Mesodermal cell (in vitro differentiated cells): ENCODE results near the gene MTTP. TPM values are rescaled to one million over a fixed set of nuclear protein-coding genes. Genes with fewer than 3 reads are reported as not detected.
"Not testable (repeated sequence)": the region's sequence is repeated elsewhere in the genome, so short reads cannot be mapped to it uniquely, and the experiment has no call there.

ENCODE experiments used
- H3K27ac ChIP-seq: 2 replicates; pipeline ENCODE4 v1.7.0; 2013; ENCODE audit warnings: mild to moderate bottlenecking, low read depth, low read length, moderate library complexity; ENCODE audit not compliant: severe bottlenecking
- H3K36me3 ChIP-seq: 2 replicates; pipeline ENCODE4 v1.7.1; 2013; ENCODE audit warnings: mild to moderate bottlenecking, low read length, moderate library complexity; ENCODE audit not compliant: control insufficient read depth, insufficient read depth
- H3K4me1 ChIP-seq: one replicate; pipeline ENCODE4 v1.7.1; 2013; ENCODE audit warnings: mild to moderate bottlenecking, low read length; ENCODE audit not compliant: insufficient read depth, control insufficient read depth, poor library complexity, severe bottlenecking
- H3K4me3 ChIP-seq: 2 replicates; pipeline ENCODE4 v1.7.0; 2013; ENCODE audit warnings: low read length, control low read depth, mild to moderate bottlenecking; ENCODE audit not compliant: insufficient read depth, poor library complexity, severe bottlenecking; ENCODE audit errors: extremely low read depth
- H3K9me3 ChIP-seq: 2 replicates; pipeline ENCODE4 v1.7.1; 2013; ENCODE audit warnings: mild to moderate bottlenecking, low read length, moderate library complexity; ENCODE audit not compliant: control insufficient read depth
- WGBS, 2 experiments: methylation state at CpG; one replicate each; pipeline ENCODE4 v1.1.5; 2013; ENCODE audit warnings: missing lambda C conversion rate in 2 of 2; ENCODE audit not compliant: insufficient coverage in 2 of 2; 5-methylcytosine and 5-hydroxymethylcytosine counted together
- polyA plus RNA-seq, 2 experiments: library from polyadenylated mRNA; stranded (reverse); fragments of 50-300 nt; gene quantifications; one replicate each; pipeline ENCODE4 v1.2.3, GENCODE V29; 2013

MTTP gene
- 1.0 TPM for polyA plus RNA-seq (2013, experiment 1 of 2)
- polyA plus RNA-seq (2013, experiment 2 of 2): 0.81 TPM

DNA sequence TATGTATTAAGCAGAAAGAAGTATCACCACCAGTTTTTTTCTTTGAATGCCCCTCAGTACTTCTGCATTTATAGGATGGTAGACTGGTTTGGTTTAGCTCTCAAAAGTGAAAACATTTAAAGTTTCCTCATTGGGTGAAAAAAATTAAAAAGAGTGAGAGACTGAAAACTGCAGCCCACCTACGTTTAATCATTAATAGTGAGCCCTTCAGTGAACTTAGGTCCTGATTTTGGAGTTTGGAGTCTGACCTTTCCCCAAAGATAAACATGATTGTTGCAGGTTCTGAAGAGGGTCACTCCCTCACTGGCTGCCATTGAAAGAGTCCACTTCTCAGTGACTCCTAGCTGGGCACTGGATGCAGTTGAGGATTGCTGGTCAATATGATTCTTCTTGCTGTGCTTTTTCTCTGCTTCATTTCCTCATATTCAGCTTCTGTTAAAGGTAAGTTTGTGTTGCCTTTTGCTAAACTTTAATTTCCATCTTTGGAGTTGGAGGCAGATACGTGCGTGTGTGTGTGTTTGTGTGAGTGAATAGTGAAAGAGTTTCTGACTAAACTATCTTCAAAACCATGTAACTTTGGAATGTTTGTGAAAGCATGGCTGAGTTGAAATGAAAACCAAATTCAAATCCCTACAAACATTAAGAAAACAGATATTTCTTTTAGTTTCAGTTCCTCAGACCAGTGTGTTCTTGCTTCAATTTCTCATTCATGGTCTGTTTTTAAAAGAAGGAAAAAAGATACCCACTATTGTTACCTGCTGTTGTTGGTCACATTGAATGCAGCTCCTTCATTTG lies at the start of gene MTTP:
Gene MTTP, plus strand, starts transcription at position 295 of the 795 bp plus-strand sequence. Its CDS starts 86 bp downstream, at position 381.
- Histone ChIP-seq H3K4me1 (no peaks in the 10 kb centered on the region), H3K27ac (no peak within 1 kb of the TSS), H3K9me3 (no peaks in the 10 kb centered on the region), H3K4me3 (no peak within 1 kb of the TSS), H3K36me3 (no peaks in the 10 kb centered on the region)
- 78 to 88% methylated on average over 1 of the region's 3 CpGs for WGBS, 2 experiments

DNA sequence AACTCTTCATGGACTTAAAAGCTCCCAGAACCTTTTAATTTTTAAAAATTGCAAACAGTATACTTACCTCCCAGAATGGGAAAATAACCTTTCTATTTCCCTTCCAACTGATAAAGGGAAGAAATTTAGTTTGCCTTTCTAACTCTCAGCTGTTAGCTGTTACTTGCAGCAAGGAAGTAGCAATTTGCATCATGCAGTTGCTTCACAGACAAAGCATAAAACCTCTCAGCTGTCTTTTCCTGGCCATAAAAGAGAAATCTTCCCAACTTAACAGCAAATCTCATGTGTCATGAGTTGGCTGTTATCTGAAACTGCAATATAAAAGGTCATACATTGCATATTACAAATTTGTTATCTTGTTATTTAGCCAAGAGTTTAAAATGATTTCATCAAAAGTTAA lies 45.4 kb upstream of the MTTP start:
- H3K36me3 ChIP-seq: no peaks in the 10 kb centered on the region
- no peaks in the 10 kb centered on the region for H3K9me3 ChIP-seq
- H3K4me1 ChIP-seq: no peaks in the 10 kb centered on the region
- no peak overlapping the region for H3K4me3 ChIP-seq
- H3K27ac ChIP-seq: no peak overlapping the region

- 78 to 94% methylated on average over 3 of the region's 3 CpGs for WGBS, 2 experiments
- H3K9me3 ChIP-seq: no peaks in the 10 kb centered on the region
- no peak overlapping the region for H3K27ac ChIP-seq
Observed at GRCh38 chr4:99529956-99530355, 44.7 kb upstream of the MTTP start.

DNA sequence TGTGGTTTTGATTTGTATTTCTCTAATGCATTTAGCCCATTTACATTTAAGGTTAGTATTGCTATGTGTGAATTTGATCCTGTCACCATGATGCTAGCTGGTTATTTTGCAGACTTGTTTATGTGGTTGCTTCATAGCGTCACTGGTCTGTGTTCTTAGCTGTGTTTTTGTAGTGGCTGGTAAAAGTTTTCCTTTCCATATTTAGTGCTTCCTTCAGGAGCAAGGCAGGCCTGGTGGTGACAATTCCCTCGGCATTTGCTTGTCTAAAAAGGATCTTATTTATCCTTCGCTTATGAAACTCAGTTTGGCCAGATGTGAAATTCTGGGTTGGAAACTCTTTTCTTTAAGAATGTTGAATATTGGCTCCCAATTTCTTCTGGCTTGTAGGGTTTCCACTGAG lies 39.9 kb upstream of the MTTP start:
- H3K9me3 ChIP-seq, H3K36me3 ChIP-seq, H3K4me1 ChIP-seq, H3K27ac ChIP-seq, H3K4me3 ChIP-seq: not testable (repeated sequence)
- WGBS, 2 experiments: 90% methylated on average over 2 of the region's 3 CpGs; no CpG with 5 or more reads in 1 of the 2 experiments

More at GRCh38 chr4:99529956-99530355, 44.7 kb upstream of the MTTP start:
- Histone ChIP-seq H3K36me3 (no peaks in the 10 kb centered on the region), H3K4me1 (no peaks in the 10 kb centered on the region), H3K4me3 (no peak overlapping the region)

GRCh38 chr4:99536271-99536670 lies 38.4 kb upstream of the MTTP start:
- no peak overlapping the region for H3K27ac ChIP-seq
- no peaks in the 10 kb centered on the region for H3K36me3 ChIP-seq
- no peak overlapping the region for H3K4me3 ChIP-seq
- no peaks in the 10 kb centered on the region for H3K4me1 ChIP-seq
- 67 to 70% methylated on average over 1 of the region's 2 CpGs for WGBS, 2 experiments
- H3K9me3 ChIP-seq: no peaks in the 10 kb centered on the region

- H3K4me1 ChIP-seq: no peaks in the 10 kb centered on the region
- H3K36me3 ChIP-seq: no peaks in the 10 kb centered on the region
- H3K27ac ChIP-seq: no peak overlapping the region
- no peaks in the 10 kb centered on the region for H3K9me3 ChIP-seq
- WGBS, 2 experiments: 56 to 67% methylated on average over 1 of the region's 2 CpGs
- H3K4me3 ChIP-seq: no peak overlapping the region
Observed at GRCh38 chr4:99536848-99537247, 37.8 kb upstream of the MTTP start.

DNA sequence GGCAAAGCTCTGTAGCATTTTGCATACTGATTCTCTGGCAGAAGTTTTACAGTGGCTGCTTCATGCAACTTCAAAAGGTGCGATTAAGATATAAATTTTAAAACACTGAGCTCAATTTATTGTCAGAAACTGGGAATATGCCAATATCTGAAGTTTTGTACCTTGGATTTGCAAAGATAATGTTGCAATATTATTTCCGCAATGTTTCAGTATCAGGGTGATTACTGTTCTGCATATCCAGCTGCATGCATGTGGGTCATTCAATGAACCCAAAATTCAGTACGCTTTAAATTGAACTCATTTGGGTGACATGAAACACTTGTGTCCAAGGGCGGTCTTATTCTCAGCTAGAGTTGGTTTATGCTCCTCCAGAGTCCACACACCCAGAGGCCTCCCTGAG lies 37.0 kb upstream of the MTTP start:
- H3K36me3 ChIP-seq: no peaks in the 10 kb centered on the region
- 43 to 64% methylated on average over 2 to 4 of the region's 4 CpGs for WGBS, 2 experiments
- no peaks in the 10 kb centered on the region for H3K9me3 ChIP-seq
- H3K4me3 ChIP-seq: no peak overlapping the region
- no peaks in the 10 kb centered on the region for H3K4me1 ChIP-seq
- H3K27ac ChIP-seq: no peak overlapping the region

- Histone ChIP-seq H3K4me1 (no peaks in the 10 kb centered on the region), H3K9me3 (no peaks in the 10 kb centered on the region), H3K4me3 (no peak overlapping the region), H3K36me3 (no peaks in the 10 kb centered on the region), H3K27ac (no peak overlapping the region)
Observed at GRCh38 chr4:99540277-99540939, 34.2 kb upstream of the MTTP start.

GRCh38 chr4:99552872-99553271 lies 21.8 kb upstream of the MTTP start:
- 100% methylated on average over 1 of the region's 2 CpGs; no CpG with 5 or more reads in 1 of the 2 experiments for WGBS, 2 experiments
- H3K4me3 ChIP-seq: no peak overlapping the region
- no peaks in the 10 kb centered on the region for H3K36me3 ChIP-seq
- no peaks in the 10 kb centered on the region for H3K4me1 ChIP-seq
- H3K27ac ChIP-seq: no peak overlapping the region
- no peaks in the 10 kb centered on the region for H3K9me3 ChIP-seq

DNA sequence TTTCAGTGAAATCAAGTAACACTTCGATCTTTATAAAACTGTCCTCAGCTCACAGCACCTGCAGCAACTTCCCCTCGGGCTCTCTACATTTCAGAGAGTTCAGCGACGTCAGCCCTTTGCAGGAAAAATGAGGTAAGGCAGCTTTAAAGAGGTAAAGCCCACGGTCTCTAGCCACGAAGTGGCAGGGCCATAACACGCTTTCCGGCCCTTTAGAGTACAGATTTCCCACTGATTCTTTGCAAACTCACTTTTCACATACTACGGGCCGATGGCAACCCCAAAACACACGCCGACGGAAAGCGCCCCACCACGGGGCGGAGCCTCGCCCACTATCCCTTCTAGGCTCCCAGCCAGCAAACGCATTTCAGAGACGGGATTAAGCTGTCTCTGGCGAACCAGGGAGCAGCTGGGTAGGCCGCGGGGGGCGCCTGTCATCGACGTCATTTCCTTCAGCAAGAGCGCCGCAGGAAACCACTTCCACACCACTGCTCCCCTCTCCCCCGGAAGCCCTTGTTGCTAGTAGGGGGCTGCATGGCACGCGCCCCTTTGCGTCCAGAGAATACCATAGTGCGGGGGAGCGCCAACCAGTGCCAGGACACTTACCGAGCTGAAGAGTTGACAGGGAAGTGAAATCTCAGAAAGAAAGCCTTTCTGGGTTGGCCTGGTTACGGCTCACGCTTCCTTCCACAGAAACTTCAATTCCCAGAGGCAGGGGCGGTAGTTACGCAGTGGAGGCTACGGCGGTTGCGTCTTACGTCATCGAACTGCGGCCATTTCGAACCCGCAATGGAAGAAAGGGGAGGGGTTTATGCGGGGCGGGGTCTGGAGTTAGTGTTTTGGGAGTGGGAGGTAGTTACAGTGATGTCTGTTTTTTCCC lies 11.1 kb upstream of the MTTP start, which contains the start of gene TRMT10A:
Gene TRMT10A, minus strand, starts transcription at position 730 of the 877 bp plus-strand sequence. CDS start 4,701 bp downstream, outside the sequence.
- Histone ChIP-seq H3K4me3 (peak within 1 kb of the TSS; percentile 67), H3K9me3 (no peaks in the 10 kb centered on the region), H3K4me1 (no peaks in the 10 kb centered on the region), H3K36me3 (no peaks in the 10 kb centered on the region), H3K27ac (peak within 1 kb of the TSS; percentile 97)
- 0% methylated on average over 34 to 40 of the region's 48 CpGs for WGBS, 2 experiments
